Posterior cingulate gyrus (tissue), 11 donors: ENCODE results near the gene CSTF2T.

Source experiments
- DNase-seq, 10 donors: peaks; one replicate each; pipeline versions ENCODE4 v3.0.0 to v3.0.0-alpha.2; 2020 to 2021; ENCODE audit warnings: mixed read lengths in 3 of 10
- intact Hi-C: fragments of 100-400 bp; cut with DNase I; formaldehyde crosslinking; loops from one replicate; pipeline ENCODE4 v1.15.1; 2023

CSTF2T gene

GRCh38 chr10:51699475-51700227, at the start of gene CSTF2T:
TSS of gene CSTF2T (minus strand) at chr10:51699595. CDS start at chr10:51699549, 46 bp downstream.
- peak; percentile 82 to 98 (median 90) for DNase-seq
- intact Hi-C loops = no loop called here

GRCh38 chr10:51748959-51749358, 49.6 kb upstream of the CSTF2T start:
- intact Hi-C loops = no loop called here
- no peak for DNase-seq

- DNase-seq = no peak
- intact Hi-C loops = no loop called here
Observed at GRCh38 chr10:51747216-51747615, 47.8 kb upstream of the CSTF2T start.

- intact Hi-C loops = no loop called here
Observed at GRCh38 chr10:51745397-51745796, 46.0 kb upstream of the CSTF2T start.

GRCh38 chr10:51744235-51745000, 45.0 kb upstream of the CSTF2T start:
- no peak for DNase-seq
- intact Hi-C loops = no loop called here

More at GRCh38 chr10:51745397-51745796, 46.0 kb upstream of the CSTF2T start:
- no peak for DNase-seq

- intact Hi-C loops = no loop called here
- DNase-seq = no peak
Observed at GRCh38 chr10:51743146-51743545, 43.8 kb upstream of the CSTF2T start.

GRCh38 chr10:51733057-51733456, 33.7 kb upstream of the CSTF2T start:
- DNase-seq = no peak
- intact Hi-C loops = no loop called here

- intact Hi-C loops = no loop called here
- DNase-seq = no peak
Observed at GRCh38 chr10:51729822-51730555, 30.6 kb upstream of the CSTF2T start.

GRCh38 chr10:51724038-51724437, 24.6 kb upstream of the CSTF2T start:
- intact Hi-C loops = no loop called here
- no peak for DNase-seq

GRCh38 chr10:51718804-51719291, 19.5 kb upstream of the CSTF2T start:
- intact Hi-C loops = no loop called here
- DNase-seq = no peak

- intact Hi-C loops = no loop called here
- no peak for DNase-seq
Observed at GRCh38 chr10:51716981-51717380, 17.6 kb upstream of the CSTF2T start.

- DNase-seq = no peak
- intact Hi-C loops = no loop called here
Observed at GRCh38 chr10:51711519-51711891, 12.1 kb upstream of the CSTF2T start.

- intact Hi-C loops = no loop called here
- DNase-seq = no peak
Observed at GRCh38 chr10:51709324-51709972, 10.1 kb upstream of the CSTF2T start.

- DNase-seq = no peak
- intact Hi-C loops = no loop called here
Observed at GRCh38 chr10:51708609-51709008, 9.2 kb upstream of the CSTF2T start.

GRCh38 chr10:51707821-51708424, 8.5 kb upstream of the CSTF2T start:
- no peak for DNase-seq
- intact Hi-C loops = no loop called here

GRCh38 chr10:51707392-51707791, 8.0 kb upstream of the CSTF2T start:
- no peak for DNase-seq
- intact Hi-C loops = no loop called here

GRCh38 chr10:51706225-51706624, 6.8 kb upstream of the CSTF2T start:
- intact Hi-C loops = no loop called here

GRCh38 chr10:51705774-51706173, 6.4 kb upstream of the CSTF2T start:
- DNase-seq = no peak
- intact Hi-C loops = no loop called here

More at GRCh38 chr10:51706225-51706624, 6.8 kb upstream of the CSTF2T start:
- peak in 2 of 10 donors; percentile 10 to 45 for DNase-seq

- intact Hi-C loops = no loop called here
- DNase-seq = peak in 1 of 10 donors; percentile 83
Observed at GRCh38 chr10:51700228-51700817, 928 bp upstream of the CSTF2T start.

- DNase-seq = peak in 2 of 10 donors; percentile 21 to 85
- intact Hi-C loops = no loop called here
Observed at GRCh38 chr10:51699145-51699474, 285 bp downstream of the CSTF2T start.
